ENCODE measurements around the gene SART1.

The SART1 gene

DNA sequence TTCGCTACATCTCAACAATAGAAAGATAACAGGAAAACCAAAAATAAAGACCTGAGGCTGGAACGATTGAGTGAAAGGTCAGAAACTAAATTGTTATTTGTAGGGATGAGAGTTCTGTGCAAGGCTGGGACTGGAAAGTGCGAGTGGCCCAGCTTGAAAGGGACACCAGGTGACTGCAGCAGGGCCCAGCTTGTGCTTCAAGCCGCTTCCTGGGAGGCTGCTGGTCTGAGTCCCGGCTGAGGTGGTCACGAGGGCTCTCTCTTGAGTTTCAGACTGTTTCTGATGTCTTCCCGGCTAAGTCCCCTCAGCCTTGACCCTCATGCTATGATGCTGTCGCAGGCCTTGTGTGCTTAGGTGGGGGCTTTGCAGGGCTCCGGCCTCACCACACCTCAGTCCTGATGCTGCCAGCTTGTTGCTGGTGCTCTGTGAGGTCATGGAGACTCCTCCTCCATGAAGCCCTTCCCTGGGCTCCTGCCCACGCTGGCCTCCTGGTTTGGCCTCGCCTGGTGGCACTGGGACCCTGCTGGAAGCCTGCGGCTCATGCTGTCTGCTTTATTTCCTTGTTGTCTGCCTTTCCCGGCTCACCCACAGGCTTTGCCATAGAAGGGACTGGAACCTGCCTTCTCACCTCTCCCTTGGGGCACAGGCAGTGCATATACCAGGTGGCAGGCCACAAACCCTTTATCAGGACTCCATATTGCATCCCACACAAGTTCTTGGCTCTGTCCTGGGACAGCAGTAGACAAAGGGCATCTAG lies 44.8 kb downstream of the SART1 start:
- Histone ChIP-seq H3K79me2 (ENCODE audit: insufficient read depth, low read length) (peaks cover 13% of the 10 kb centered on the region), H3K27ac (ENCODE audit: low read depth, low read length, poor library complexity, severe bottlenecking) (no peak overlapping the region), H3K27me3 (ENCODE audit: insufficient read depth, low read length) (no peaks in the 10 kb centered on the region), H3K36me3 (ENCODE audit: insufficient read depth, low read length) (peaks cover 25% of the 10 kb centered on the region), H3K9me2 (ENCODE audit: low read depth, low read length) (no peaks in the 10 kb centered on the region), H3K9me3 (ENCODE audit: low read length) (no peaks in the 10 kb centered on the region), H4K20me1 (ENCODE audit: insufficient read depth, low read length) (no peaks in the 10 kb centered on the region), H3K4me1 (ENCODE audit: insufficient read depth, low read length, severe bottlenecking) (peaks cover 10% of the 10 kb centered on the region), H2AFZ (ENCODE audit: low read length) (no peak overlapping the region), H3K4me2 (ENCODE audit: low read length) (no peak overlapping the region), H3F3A (ENCODE audit: insufficient read depth, low read length) (no peaks in the 10 kb centered on the region), H3K4me3 (ENCODE audit: low read depth, low read length, poor library complexity, severe bottlenecking) (no peak overlapping the region), H3K9ac (ENCODE audit: low read length) (no peak overlapping the region)
- TF ChIP-seq EZH2 (IDR thresholded peaks at IDR 0.05; ENCODE audit: borderline replicate concordance, low read length) = no peak
- TF ChIP-seq CTCF (IDR thresholded peaks at IDR 0.05; ENCODE audit: low read length) = no peak

- no peak overlapping the region for H3K9ac ChIP-seq (ENCODE audit: low read length)
- peaks cover 25% of the 10 kb centered on the region for H3K36me3 ChIP-seq (ENCODE audit: insufficient read depth, low read length)
- H3K79me2 ChIP-seq (ENCODE audit: insufficient read depth, low read length) = peaks cover 7% of the 10 kb centered on the region
- H3K4me2 ChIP-seq (ENCODE audit: low read length) = no peak overlapping the region
- H4K20me1 ChIP-seq (ENCODE audit: insufficient read depth, low read length) = no peaks in the 10 kb centered on the region
- no peaks in the 10 kb centered on the region for H3K9me3 ChIP-seq (ENCODE audit: low read length)
- no peaks in the 10 kb centered on the region for H3K27me3 ChIP-seq (ENCODE audit: insufficient read depth, low read length)
- no peak overlapping the region for H2AFZ ChIP-seq (ENCODE audit: low read length)
- H3K27ac ChIP-seq (ENCODE audit: low read depth, low read length, poor library complexity, severe bottlenecking) = no peak overlapping the region
- H3F3A ChIP-seq (ENCODE audit: insufficient read depth, low read length) = no peaks in the 10 kb centered on the region
- H3K9me2 ChIP-seq (ENCODE audit: low read depth, low read length) = no peaks in the 10 kb centered on the region
- H3K4me1 ChIP-seq (ENCODE audit: insufficient read depth, low read length, severe bottlenecking) = peaks cover 10% of the 10 kb centered on the region
- H3K4me3 ChIP-seq (ENCODE audit: low read depth, low read length, poor library complexity, severe bottlenecking) = no peak overlapping the region
- TF ChIP-seq CTCF (IDR thresholded peaks at IDR 0.05; ENCODE audit: low read length) (no peak), EZH2 (IDR thresholded peaks at IDR 0.05; ENCODE audit: borderline replicate concordance, low read length) (no peak)
Observed at GRCh38 chr11:66006891-66007176, 45.3 kb downstream of the SART1 start.

DNA sequence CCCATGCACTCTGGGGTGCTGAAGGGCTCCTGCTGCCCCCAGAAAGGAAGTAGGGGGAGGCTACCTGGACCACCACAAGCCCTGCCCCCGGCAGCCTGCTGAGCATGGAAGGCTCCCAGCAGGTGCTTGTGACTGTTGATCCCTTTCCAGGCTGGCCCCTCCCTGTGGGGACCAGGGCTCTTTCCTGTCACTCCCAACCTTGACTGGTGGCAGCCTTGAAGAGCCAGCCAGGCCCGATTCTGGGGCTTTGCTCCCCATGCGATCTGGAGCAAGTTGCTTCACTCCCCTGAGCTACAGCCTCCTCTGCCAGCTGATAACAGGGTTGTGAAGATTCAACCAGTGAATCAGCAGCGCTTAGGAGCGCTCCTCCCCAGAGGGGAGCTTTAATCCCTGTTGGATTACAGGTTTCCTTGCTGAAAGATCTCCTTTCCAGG lies 45.7 kb downstream of the SART1 start:
- Histone ChIP-seq H3K4me1 (ENCODE audit: insufficient read depth, low read length, severe bottlenecking) (peaks cover 10% of the 10 kb centered on the region), H3K4me2 (ENCODE audit: low read length) (no peak overlapping the region), H3K27ac (ENCODE audit: low read depth, low read length, poor library complexity, severe bottlenecking) (no peak overlapping the region), H4K20me1 (ENCODE audit: insufficient read depth, low read length) (no peaks in the 10 kb centered on the region), H3K9me2 (ENCODE audit: low read depth, low read length) (no peaks in the 10 kb centered on the region), H3F3A (ENCODE audit: insufficient read depth, low read length) (no peaks in the 10 kb centered on the region), H3K79me2 (ENCODE audit: insufficient read depth, low read length) (peaks cover 7% of the 10 kb centered on the region), H3K4me3 (ENCODE audit: low read depth, low read length, poor library complexity, severe bottlenecking) (no peak overlapping the region), H3K9me3 (ENCODE audit: low read length) (no peaks in the 10 kb centered on the region), H3K27me3 (ENCODE audit: insufficient read depth, low read length) (no peaks in the 10 kb centered on the region), H3K9ac (ENCODE audit: low read length) (no peak overlapping the region), H2AFZ (ENCODE audit: low read length) (no peak overlapping the region), H3K36me3 (ENCODE audit: insufficient read depth, low read length) (peaks cover 25% of the 10 kb centered on the region)
- TF ChIP-seq CTCF (IDR thresholded peaks at IDR 0.05; ENCODE audit: low read length) (no peak), EZH2 (IDR thresholded peaks at IDR 0.05; ENCODE audit: borderline replicate concordance, low read length) (no peak)

Data from OCI-LY1 (cell line).